GM12864 (cell line): ENCODE measurements around the gene IFIT5.
A peak's percentile ranks its signal among the peaks of the same experiment; 100 is the strongest.

Source experiments
- DNase-seq: peaks from one replicate; pipeline ENCODE4 v3.0.0-alpha.2; 2011; ENCODE audit warnings: low read depth
- H3K4me3 ChIP-seq: 2 replicates; pipeline ENCODE4 v1.5.1; 2011; ENCODE audit warnings: mild to moderate bottlenecking, low read depth, low read length, control low read depth
- TF ChIP-seq, protein P1 (sequence below): IDR thresholded peaks from 2 replicates; pipeline ENCODE4 v1.5.1; 2011; ENCODE audit warnings: low read depth, mild to moderate bottlenecking, moderate library complexity, low read length, control low read depth, inconsistent platforms; ENCODE audit errors: missing control alignments

The IFIT5 gene

DNA sequence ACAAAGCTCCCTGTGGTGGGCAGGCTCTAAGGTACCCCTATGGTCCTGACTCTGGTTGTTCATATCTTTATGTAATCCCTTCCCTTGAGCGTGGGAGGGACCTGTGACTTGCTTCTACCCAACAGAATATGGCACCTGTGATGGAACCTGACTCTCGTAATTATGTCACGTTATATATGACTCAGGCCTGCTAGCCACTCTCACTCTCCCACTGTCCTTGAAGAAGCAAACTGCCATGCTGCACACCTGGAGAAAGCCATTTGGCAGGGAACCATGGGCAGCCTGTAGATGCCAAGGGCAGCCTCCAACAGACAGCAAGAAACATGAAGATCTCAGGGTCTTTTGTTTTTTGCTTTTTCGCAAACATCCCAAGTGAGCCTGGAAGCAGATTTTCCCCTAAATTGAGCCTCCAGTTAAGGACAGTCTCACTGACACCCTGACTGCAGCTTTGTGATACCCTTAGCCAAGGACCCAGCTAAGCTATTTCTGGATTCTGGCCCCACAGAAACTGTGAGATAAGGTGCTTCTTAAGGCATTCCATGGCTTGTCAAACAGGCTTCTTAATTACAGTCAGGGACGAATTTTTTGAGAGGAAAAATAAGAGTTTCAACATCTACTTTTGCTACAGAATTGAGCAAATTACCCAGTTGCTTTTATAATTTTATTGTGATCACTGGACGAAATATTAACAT lies 49.6 kb downstream of the IFIT5 start:
- TF ChIP-seq, protein P1, sequence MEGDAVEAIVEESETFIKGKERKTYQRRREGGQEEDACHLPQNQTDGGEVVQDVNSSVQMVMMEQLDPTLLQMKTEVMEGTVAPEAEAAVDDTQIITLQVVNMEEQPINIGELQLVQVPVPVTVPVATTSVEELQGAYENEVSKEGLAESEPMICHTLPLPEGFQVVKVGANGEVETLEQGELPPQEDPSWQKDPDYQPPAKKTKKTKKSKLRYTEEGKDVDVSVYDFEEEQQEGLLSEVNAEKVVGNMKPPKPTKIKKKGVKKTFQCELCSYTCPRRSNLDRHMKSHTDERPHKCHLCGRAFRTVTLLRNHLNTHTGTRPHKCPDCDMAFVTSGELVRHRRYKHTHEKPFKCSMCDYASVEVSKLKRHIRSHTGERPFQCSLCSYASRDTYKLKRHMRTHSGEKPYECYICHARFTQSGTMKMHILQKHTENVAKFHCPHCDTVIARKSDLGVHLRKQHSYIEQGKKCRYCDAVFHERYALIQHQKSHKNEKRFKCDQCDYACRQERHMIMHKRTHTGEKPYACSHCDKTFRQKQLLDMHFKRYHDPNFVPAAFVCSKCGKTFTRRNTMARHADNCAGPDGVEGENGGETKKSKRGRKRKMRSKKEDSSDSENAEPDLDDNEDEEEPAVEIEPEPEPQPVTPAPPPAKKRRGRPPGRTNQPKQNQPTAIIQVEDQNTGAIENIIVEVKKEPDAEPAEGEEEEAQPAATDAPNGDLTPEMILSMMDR: no peak
- no peak overlapping the region for H3K4me3 ChIP-seq
- DNase-seq: no peak

DNA sequence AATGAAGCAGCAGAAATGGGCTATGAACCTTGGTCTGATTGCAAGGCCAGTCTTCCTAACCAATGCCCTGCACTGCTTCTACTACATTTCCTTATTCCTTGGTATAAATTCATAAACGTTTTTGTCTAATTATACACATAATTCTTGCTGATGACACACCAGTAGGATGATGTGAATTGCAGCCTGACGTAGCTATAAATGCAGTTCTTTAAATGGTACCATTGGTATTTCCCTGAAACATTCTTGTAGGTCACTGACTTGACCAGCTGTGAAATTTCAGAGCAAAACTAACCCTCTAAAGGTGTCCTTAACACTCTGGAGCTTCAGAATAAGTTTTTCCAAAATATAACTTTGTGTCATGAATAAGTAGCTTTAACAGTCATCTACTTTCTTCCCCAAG lies 50.8 kb downstream of the IFIT5 start:
- TF ChIP-seq, protein P1: no peak

DNA sequence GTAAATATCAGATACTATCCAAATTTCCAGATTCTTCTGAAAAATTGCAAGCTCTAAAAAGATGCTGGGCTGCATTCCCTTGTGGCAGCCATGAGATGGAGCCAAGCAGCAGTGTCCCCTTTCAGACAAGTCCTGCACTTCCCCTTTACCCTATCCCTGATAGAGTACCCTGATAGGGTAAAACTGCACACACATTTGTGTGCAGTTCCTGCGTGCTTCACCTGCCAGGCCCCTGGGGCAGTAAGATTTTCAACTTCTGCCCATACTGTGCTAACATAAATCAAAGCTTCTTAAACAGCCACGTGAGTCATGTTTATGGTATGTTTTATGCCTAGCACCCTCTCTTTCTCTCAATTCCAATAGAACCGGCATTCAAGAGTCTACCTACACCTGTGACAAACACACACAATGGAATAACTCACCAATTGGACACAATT lies 52.2 kb downstream of the IFIT5 start:
- H3K4me3 ChIP-seq: no peak overlapping the region
- peak; percentile 4 for DNase-seq
- TF ChIP-seq, protein P1: peak; percentile 44

More for the DNA sequence above, 50.8 kb downstream of the IFIT5 start:
- no peak overlapping the region for H3K4me3 ChIP-seq
- DNase-seq: no peak

DNA sequence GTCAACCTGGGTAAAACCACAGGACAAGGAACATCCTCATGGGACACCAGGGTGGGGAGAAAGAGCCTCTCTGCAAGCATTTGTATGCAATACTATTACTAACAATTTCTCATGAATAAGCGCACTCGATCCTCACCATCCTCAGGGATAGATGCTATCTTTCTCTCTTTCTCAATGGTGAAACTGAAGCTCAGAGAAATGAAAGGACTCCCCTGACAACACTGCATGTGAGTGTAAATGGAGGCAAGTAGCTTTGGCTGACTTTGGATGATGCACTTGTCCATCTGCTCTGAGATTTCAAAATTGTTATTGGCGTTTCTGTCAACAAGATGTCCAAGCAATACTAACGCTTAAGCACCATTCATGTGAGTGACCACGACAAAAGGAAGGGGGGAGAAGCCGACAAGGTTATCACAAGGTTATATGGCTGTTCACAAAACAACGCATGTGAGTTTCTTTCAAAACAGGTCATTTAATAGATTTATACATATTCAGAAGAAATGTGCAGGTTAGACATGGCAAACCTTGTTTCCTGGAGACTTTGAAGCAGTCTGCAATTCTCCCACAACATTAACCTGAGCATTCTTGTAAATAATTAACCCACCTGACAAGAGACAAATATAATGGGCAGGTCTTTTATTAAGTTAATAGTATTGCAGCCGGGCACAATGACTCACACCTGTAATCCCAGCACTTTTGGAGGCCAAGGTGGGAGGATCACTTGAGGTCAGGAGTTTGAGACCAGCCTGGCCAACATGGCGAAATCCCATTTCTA lies 54.0 kb downstream of the IFIT5 start:
- no peak for DNase-seq
- TF ChIP-seq, protein P1: no peak
- H3K4me3 ChIP-seq: no peak overlapping the region

DNA sequence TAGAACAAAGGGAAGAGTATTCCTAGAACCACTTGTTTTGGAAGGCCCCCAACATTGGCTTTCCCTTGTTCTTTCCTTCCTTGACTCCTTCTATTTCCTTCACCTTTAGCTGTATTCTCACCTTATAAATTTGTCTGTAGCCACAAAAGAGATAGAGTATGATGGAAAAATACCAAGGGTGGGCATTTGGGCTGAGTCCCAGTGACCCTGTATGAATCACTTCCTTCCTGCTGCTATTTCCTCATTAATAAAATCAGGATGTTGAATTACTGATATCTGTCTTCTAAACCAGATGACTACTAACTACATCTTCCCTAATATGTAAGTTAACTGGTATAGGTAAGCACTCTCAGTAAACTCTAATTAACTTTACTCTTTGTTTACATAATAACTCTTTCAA lies 55.1 kb downstream of the IFIT5 start:
- H3K4me3 ChIP-seq: no peak overlapping the region
- DNase-seq: no peak
- TF ChIP-seq, protein P1: no peak
